LNCAP (cell line): ENCODE results near the gene DDX59.
A peak's percentile ranks its signal among the peaks of the same experiment; 100 is the strongest.

Source experiments
- TF ChIP-seq, protein P1 (sequence below): fragments of 450-650 bp; IDR thresholded peaks from 2 replicates; pipeline ENCODE4 v1.5.1; 2017; ENCODE audit warnings: mild to moderate bottlenecking

Gene DDX59

DNA sequence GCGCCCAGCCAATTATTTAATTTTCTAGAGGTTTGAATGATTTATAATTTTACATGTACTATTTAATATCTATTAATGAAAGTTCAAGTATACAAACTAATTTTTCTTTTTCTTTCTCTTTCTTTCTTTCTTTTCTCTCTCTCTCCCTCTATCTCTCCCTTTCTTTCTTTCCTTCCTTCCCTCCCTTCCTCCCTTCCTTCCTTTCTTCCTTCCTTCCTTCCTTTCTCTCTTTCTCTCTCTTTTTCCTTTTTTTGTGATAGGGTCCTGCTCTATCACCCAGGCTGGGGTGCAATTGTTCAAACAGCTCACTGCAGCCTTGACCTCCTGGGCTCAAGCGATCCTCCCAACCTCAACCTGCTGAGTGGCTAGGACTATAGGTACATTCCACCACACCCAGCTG lies 33.0 kb downstream of the DDX59 start:
- TF ChIP-seq, protein P1, sequence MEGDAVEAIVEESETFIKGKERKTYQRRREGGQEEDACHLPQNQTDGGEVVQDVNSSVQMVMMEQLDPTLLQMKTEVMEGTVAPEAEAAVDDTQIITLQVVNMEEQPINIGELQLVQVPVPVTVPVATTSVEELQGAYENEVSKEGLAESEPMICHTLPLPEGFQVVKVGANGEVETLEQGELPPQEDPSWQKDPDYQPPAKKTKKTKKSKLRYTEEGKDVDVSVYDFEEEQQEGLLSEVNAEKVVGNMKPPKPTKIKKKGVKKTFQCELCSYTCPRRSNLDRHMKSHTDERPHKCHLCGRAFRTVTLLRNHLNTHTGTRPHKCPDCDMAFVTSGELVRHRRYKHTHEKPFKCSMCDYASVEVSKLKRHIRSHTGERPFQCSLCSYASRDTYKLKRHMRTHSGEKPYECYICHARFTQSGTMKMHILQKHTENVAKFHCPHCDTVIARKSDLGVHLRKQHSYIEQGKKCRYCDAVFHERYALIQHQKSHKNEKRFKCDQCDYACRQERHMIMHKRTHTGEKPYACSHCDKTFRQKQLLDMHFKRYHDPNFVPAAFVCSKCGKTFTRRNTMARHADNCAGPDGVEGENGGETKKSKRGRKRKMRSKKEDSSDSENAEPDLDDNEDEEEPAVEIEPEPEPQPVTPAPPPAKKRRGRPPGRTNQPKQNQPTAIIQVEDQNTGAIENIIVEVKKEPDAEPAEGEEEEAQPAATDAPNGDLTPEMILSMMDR, result no peak

DNA sequence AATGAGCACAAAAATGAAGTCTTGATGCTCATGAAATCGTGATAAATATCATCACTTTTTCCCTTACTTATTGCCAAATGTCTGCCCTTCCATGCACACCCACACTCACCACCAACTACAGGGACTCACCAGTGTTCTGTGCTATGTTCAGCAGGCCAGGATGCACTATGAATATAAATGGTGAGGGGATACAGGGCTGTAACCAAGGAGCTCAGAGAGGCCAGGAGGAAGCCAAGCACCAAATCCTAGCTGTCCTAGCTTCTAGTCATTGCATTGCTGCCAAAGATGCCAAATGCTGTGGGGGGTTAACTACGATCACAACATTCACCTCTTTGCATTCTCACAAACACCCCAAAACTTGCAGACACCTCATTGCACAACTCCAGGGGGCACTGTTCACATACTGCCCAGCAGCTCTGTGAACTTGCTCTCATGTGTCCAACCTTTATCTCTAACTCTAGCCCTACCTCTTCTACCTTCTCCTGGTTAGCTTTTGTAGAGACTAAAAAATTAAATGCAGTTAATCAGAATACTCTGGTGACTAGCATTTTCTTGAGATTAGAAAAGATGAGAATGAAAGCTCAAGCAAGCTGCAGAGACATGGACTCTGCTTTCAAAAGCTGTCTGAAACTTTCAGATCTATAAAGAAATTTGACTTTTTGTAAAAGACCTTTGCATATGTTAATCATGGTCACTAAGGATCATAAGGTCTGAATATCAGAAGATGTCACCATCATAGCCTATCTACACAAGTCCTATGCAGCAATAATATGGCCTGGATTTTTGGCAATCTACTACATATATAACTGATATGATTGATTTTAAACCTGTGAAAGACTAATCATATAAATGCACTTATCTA lies 35.2 kb downstream of the DDX59 start:
- TF ChIP-seq, protein P1, result peak; percentile 18; the same call in 1 of the 2 replicates

DNA sequence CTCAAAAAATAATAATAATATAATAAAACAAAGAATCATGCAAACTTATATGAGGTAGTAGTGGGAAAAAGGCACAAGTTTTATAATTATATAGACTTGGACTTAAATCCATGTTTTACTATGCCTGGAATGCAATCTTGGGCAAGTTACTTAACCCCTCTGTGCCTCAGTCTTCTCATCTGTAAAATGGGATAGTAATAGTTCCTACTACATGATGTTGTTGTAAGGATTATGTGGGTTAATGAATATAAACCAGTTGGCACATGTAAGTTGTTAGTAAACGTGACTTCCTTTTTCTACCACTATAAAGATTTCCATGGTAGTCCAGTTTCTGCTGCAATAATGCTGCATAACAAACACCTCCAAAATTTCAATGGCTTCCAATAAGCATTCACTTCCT lies 38.3 kb downstream of the DDX59 start:
- TF ChIP-seq, protein P1, result no peak

DNA sequence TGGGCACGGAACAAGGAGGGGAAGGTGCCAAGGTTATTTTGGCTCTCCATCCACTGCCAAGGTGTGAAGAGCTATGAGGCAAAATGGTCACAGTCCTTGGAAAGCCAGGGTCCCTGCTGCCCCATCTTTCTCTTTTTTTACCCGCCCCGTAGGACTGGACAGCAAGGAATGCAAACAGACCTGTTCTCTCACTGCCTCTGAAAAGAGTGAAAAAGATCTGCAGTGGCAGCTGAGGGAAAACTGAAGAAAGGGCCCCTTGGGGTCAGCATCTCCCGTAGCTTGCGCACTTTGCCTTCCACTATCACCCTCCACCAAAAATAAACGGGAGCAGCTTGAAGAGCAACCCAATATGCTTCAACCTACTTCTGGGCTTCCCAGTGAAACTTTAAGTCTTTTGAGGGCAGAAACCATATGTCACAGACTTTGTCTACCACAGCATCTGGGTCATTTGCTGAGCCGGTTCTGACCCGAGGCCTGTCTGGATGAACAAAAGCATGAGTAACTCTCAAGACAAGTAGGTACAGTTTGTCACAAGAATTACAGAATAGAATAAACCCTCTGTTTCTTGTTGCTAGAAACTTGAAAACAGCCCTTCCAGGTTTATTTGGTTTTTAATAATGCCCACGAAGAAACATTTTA lies 39.7 kb downstream of the DDX59 start:
- TF ChIP-seq, protein P1, result no peak

DNA sequence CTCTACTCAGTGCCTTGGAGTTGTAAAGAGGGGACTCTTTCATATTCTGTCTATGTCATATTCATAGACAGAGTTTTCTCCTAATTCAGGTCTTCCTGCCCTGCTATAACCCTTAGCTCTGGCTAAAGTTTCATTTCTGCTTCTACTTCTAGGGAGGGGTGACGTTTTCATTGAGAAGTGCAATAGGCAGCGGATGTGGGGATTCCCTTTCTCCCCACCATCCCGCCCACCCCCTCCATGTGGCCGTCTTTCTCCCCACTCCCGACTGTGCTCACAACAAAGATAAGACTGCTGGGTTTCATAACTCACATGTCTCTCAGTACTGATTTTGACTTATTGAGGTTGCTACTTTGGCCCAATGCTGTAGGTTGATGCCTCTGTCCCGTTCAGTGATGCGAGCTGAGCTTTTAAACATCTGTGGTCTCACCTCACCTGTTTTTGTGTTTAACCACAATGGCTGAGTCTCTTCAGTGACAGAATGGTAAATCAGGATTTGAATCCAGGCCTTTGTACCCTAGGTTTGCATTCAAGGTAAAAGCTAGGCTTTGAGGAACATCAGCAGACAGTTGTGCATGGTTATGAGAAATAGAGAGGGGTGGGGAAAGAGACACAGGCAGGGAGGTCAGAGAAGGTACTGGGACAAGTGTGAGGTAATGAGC lies 41.4 kb downstream of the DDX59 start:
- TF ChIP-seq, protein P1, result no peak

DNA sequence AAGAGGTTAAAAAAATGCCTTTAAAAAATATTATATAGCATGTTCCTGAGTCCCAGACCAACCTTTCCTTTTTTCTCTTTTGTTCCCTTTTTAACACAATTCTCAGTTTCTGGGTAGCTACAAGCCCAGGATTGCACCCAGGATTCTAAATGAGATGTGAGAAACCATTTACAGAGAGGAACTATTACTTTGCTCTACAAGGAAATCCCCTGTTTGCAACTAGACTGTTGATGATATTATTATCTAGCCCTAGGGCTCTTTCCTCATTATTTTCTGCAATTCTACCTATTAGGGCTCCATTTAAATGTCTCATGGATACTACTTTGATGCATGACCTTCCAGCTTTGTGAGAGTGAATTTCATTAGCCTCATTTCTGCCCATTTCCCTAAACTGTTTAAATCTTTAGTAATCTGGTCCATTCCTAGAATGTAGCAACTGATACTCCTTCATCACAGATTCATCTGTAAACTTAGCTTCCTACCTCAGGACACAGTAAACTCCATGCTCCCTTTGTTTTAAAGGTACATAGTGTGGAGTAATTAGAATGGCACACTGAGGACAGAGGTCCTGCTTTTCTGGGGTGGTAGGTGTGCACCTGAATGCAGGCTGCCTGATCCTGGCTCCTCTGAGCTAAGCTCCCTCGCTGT lies 42.0 kb downstream of the DDX59 start:
- TF ChIP-seq, protein P1, result no peak

DNA sequence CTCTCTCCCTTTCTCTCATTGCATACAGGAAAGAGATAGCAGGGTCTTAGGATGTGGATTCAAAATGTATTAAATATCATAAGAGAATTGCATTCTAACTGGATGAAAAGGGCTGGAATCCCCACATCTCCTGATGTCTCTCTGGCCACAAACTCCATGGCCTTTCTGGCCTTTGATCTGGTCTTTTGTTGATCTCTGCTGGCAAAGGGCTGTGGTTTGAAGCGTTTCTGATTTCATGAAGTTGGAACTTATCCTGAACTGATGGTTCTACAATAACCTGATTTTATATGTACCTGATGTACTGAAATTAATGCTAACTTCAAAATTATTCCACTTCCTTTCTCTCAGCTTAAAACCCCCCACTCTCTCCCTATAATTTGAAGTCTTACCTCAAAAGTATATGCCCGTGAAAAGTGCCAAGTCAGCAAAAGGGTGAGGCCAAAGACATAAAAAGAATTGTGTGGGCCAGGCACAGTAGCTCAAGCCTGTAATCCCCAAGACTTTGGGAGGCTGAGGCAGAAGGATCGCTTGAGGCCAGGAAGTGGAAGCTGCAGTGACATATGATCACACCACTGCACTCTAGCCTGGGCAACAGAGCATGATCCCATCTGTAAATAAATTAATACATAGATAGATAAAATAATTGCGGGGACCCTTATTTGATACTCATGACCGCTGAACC lies 42.7 kb downstream of the DDX59 start:
- TF ChIP-seq, protein P1, result no peak
